Measurements from ENCODE around the gene EFHC2.
"Not testable (repeated sequence)": the region's sequence is repeated elsewhere in the genome, so short reads cannot be mapped to it uniquely, and the experiment has no call there.

The EFHC2 gene

GRCh38 chrX:44232081-44232480, 111.4 kb downstream of the EFHC2 start:
- DNase-seq (ENCODE audit: low spot score) = no peak

GRCh38 chrX:44228621-44229020, 114.9 kb downstream of the EFHC2 start:
- DNase-seq (ENCODE audit: low spot score) = no peak

DNA sequence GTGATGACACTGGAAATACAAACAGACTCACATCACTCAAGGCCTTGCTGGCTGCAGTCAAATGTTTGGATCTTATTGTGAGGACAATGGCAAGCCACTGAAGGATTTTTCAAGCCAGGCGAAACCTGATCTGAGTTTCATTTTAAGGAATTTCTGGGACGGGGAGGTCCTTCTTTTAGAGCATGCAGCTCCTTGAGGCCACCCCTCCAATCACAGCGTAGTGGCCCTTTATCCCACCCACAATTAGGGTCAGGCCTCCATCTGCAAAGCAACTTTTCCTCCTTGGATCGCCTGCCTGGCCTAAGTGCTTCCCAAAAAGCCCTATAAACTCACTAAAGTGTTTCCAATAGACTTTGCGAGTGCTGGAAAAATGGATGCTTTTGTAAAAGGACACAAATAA, 115.5 kb downstream of the EFHC2 start:
- DNase-seq (ENCODE audit: low spot score) = no peak

GRCh38 chrX:44225667-44226066, 117.8 kb downstream of the EFHC2 start:
- no peak for DNase-seq (ENCODE audit: low spot score)

- no peak for DNase-seq (ENCODE audit: low spot score)
These were observed 118.7 kb downstream of the EFHC2 start for GRCh38 chrX:44224760-44225159.

- no peak for DNase-seq (ENCODE audit: low spot score)
These were observed 120.3 kb downstream of the EFHC2 start for GRCh38 chrX:44223150-44223549.

- no peak for DNase-seq (ENCODE audit: low spot score)
These were observed 125.0 kb downstream of the EFHC2 start for GRCh38 chrX:44218465-44218864.

DNA sequence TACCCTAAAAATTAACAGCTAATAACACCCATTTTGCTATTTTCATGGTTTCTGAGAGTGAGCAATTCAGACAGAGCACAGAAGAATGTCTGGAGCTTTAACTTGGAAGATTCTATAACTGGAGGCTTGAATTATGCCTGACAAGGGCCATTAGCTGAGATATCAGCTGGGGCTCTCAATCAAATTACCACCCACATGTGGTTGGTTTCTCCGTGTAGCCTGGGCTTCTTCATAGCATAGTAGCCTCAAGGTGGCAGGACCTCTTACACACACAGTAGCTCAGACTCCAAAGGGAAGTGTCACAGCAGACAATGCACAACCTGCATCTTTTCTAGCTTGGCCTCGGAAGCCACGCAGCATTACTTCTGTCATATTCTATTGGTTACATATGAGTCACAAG, 127.3 kb downstream of the EFHC2 start:
- DNase-seq (ENCODE audit: low spot score) = no peak

- no peak for DNase-seq (ENCODE audit: low spot score)
These were observed 139.7 kb downstream of the EFHC2 start for GRCh38 chrX:44203791-44204190.

DNA sequence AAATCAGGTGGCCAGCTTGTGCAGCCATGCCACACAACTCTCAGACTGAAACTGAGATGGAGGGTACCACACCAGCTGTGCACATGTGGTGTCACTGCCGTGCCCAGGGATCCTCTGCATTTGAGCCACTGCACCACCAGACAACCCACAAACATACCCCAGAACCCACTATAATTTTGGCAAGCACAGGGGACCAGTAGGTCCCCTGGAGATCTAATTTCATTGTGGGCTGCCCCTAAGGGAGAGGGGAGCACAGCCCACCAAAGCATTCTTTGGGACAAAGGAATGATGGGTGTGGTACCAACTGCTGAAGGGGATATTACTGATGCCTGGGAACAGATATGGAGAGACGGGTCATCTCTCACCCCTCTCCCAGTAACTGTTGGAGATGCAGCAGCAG, 140.9 kb downstream of the EFHC2 start:
- no peak for DNase-seq (ENCODE audit: low spot score)

DNA sequence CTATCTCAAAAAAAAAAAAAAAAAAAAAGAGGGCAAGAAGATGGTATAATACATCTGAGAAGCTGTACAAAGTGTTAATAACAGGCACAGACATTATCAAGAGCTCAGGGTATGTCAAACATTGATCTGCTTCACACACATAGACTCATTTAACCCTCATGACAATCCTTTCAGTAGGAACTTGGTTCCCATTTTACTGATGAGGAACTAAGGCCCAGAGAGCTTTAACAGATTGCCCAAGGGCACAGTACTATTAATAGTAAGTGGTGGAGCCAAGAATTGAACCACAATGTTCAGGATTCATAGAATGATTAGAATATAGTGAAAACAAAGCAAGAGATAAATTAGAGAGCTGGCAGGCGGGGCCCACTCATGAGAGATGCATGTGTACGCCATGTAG, 154.4 kb downstream of the EFHC2 start:
- no peak for DNase-seq (ENCODE audit: low spot score)

DNA sequence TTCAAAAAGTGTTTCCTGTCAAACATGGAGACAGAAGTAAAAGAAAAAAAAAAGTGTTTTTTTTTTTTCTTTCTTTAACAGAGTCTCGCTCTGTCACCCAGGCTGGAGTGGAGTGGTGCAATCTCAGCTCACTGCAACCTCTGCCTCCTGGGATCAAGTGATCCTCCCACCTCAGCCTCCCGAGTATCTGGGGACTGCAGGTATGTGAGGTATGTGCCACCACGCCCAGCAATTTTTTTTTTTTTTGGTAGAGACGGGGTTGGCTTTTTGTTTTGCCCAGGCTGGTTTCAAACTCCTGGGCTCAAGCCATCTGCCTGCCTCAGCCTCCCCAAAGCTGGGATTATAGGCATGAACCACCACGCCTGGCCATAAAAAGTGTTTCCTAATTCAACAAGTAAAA, 155.6 kb downstream of the EFHC2 start:
- not testable (repeated sequence) for DNase-seq (ENCODE audit: low spot score)

GRCh38 chrX:44183329-44183728, 160.1 kb downstream of the EFHC2 start:
- no peak for DNase-seq (ENCODE audit: low spot score)

DNA sequence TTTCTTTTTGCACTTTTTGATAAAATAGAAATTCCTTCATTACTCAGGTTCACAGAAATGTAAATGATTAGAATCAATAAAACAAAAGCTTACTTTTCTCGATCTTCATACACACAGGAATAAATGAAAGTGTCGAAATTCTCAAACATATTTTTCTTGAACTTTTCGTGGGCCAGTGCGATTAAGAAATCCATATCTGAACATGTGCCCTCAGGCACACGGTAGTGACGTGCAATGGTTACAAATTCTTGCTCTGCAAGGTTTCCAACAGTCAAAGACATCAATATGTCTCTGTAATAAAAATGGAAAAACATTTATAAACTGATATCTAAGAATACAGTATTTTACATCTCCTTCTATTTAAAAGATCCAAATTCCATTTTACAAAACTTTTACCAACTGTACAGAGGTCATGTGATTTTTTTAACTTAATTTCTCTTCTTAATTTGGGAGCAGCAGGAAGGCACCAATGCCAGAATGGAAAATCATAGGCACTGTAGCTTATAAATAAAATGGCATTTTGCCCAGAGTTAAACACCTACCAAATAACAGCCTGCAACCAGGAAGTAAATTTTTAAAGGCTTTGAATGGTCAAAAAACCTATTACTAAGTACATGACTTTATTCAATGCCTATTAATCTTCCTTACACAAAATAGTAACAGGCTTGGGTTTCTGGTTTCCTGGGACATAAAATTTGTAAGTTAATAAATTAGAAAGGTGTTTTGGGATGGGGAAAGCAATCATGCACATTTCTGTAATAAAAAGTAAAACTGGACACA, 165.0 kb downstream of the EFHC2 start:
- no peak for DNase-seq (ENCODE audit: low spot score)

DNA sequence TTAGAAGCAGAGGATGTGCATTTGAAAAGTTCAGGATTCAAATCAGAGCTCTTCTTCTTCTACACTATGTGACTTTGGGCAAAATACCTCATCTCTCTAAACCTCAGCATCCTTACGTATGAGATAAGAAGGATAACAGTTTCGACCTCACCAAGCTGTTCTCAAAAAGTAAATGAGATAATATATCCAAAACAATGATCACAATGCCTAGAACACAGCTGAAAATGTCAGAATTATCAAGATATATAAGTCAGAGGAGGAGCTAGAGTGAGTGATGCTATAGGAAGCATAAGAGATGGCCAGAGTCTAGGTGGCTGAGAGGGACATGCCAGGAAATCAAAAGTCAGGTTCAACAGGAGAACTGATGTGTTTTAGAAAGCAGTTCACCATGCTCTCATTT, 168.0 kb downstream of the EFHC2 start:
- no peak for DNase-seq (ENCODE audit: low spot score)

GRCh38 chrX:44174061-44174460, 169.4 kb downstream of the EFHC2 start:
- DNase-seq (ENCODE audit: low spot score) = no peak

GRCh38 chrX:44173219-44173618, 170.3 kb downstream of the EFHC2 start:
- no peak for DNase-seq (ENCODE audit: low spot score)

GRCh38 chrX:44167116-44167515, 176.4 kb downstream of the EFHC2 start:
- DNase-seq (ENCODE audit: low spot score) = no peak

DNA sequence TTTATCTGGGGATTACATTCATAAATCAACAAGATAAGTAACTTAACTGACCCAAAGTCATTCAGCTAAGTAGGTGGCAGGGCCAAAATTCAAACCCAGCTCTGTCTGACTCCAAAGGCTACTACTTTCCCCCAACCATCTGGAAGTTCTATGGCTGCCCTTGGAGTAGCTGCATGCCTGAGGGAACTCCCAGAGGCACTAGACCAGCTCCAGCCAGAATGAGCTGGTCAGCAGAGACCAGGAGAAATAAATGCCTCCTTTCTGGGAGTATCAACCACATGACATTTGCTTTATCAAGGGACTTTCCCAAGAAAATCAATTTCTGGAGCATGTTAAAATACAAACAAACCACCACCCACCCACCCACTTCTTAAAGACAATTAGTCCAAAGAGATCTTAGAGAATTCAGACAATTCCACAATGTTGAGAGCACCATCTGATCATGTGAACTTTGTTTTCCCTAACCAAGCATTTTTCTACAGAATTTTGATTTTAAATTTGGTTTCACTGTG, 180.5 kb downstream of the EFHC2 start:
- no peak for DNase-seq (ENCODE audit: low spot score)

GRCh38 chrX:44157858-44158257, 185.6 kb downstream of the EFHC2 start:
- DNase-seq (ENCODE audit: low spot score) = no peak

DNA sequence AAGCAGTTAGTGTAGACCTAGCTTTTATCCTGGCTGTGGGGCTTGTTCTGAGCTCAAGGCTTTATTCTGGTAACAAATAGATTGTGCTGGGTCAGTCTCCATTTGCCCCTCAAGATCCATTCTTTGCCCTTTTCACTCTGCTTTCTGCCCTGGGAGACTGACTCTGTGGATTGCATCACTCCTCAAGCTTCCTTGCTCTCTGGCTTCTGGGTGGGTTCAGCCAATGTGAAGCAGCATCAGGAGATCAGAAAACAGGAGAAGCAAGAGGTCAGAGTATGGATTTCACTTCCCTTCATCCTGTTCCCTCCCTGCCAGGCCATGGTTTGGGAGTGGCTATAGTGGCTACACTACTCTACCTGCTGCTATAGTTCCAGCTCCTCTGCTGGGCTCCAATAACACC, 186.2 kb downstream of the EFHC2 start:
- DNase-seq (ENCODE audit: low spot score) = no peak

DNA sequence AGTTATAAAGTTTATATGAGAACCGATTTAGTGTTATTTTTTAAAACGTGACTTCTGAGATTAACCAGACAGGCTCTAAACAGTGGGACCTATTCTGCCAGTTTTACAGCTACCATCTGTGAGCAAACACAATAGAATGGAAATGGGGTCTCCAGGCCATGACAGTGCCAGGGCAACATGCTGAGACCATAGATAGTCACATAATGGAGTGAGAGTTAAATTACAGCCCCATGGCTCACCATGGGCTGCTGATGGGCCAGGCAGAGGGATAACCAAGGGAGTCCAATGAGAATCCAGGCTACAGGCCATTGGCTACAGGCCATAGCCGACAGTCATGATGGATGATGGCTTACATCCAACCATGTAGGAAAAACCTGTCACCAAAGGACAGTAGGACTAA, 186.7 kb downstream of the EFHC2 start:
- DNase-seq (ENCODE audit: low spot score) = no peak

- no peak for DNase-seq (ENCODE audit: low spot score)
These were observed 188.3 kb downstream of the EFHC2 start for GRCh38 chrX:44155126-44155525.

GRCh38 chrX:44152852-44153251, 190.6 kb downstream of the EFHC2 start:
- no peak for DNase-seq (ENCODE audit: low spot score)

All from kidney capillary endothelial cell (primary cell).